Muscle of leg (tissue), 11 donors: ENCODE data around the gene HOXD11. TPM values are rescaled to one million over a fixed set of nuclear protein-coding genes. Genes with fewer than 3 reads are reported as not detected.

Source experiments
- DNase-seq: peaks from one replicate; pipeline ENCODE4 v3.0.0; 2013
- H3K27ac ChIP-seq: one replicate; pipeline ENCODE4 v1.5.1; 2013; ENCODE audit warnings: mild to moderate bottlenecking, low read length, control low read depth
- H3K27me3 ChIP-seq: one replicate; pipeline ENCODE4 v1.6.1; 2013; ENCODE audit warnings: low read length; ENCODE audit not compliant: control insufficient read depth, insufficient read depth
- H3K36me3 ChIP-seq: one replicate; pipeline ENCODE4 v1.6.1; 2013; ENCODE audit warnings: low read length; ENCODE audit not compliant: control insufficient read depth, insufficient read depth
- H3K4me1 ChIP-seq: one replicate; pipeline ENCODE4 v1.6.1; 2013; ENCODE audit warnings: low read length; ENCODE audit not compliant: control insufficient read depth, insufficient read depth
- H3K4me3 ChIP-seq: one replicate; pipeline ENCODE4 v1.5.1; 2013; ENCODE audit warnings: low read length, control low read depth
- H3K9me3 ChIP-seq: replicated peaks from 2 replicates; pipeline ENCODE4 v1.6.1; 2013; ENCODE audit warnings: low read depth, low read length; ENCODE audit not compliant: control insufficient read depth
- WGBS: methylation state at CpG from one replicate; pipeline ENCODE4 v1.1.5; 2013; ENCODE audit warnings: missing lambda C conversion rate; ENCODE audit not compliant: insufficient coverage; 5-methylcytosine and 5-hydroxymethylcytosine counted together
- polyA plus RNA-seq, 8 donors: library from polyadenylated mRNA; unstranded; fragments of 120-200 nt; gene quantifications; one replicate each; pipeline versions ENCODE4 v1.2.1 to v1.2.3, GENCODE V29; 2013; ENCODE audit warnings: inconsistent platforms in 1 of 8, low replicate concordance in 1 of 8; ENCODE audit not compliant: insufficient read length in 8 of 8, insufficient read depth in 1 of 8
- total RNA-seq: library from RNA; stranded (reverse); fragments of 120-200 nt; gene quantifications from one replicate; pipeline ENCODE4 v1.2.4, GENCODE V29; 2013

The HOXD11 gene
- total and polyA plus RNA-seq, 9 donors, result 0.04 to 2.2 (median 2.1) TPM; not detected in 6

DNA sequence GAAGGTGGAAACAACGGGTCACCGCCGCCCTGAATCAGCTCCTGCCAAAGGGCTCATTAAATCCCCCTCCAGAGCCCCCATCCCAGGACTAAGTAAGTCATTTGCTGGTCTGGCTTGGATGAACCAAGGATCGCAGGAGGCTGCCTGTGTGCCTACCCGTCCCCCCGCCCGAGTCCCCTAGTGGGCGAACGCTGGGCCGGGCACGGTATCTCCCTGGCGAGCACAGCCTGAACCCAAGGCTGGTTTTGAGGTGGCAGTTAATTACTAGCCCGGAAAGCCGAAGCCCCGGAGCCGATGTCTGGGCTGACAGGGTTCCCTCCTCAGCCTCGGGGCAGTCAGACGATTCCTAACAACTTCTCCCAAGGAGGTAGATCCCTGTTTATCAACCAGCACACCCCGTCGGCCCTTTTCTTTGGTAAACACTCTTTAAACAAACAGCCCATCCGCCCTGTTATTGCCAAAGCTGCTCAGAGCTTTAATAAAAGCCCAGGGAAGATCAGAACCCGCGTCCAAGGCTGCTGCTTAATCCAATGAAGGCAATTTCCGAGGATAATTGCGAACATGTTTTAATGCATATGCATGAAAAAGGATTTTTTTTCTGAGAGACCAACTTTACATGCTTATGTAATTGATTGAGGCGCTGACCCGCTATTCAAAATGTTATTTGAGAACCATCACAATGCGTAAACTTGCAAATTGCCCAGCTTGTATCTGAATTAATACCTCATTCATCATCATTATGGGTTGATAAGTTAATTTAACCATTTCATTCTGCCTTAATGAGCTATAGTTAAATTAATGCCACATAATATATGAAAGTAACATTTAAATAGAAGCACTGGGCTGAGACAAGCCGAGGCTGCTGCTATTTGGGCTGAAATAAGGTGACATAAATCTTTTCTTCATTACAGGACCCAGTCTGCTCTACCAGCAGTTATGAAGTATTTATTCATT, 33.9 kb upstream of the HOXD11 start:
- no peak for DNase-seq
- no peak overlapping the region for H3K27ac ChIP-seq
- H3K36me3 ChIP-seq, result no peaks in the 10 kb centered on the region
- 15% methylated on average over 20 of the region's 29 CpGs for WGBS
- H3K9me3 ChIP-seq, result no peaks in the 10 kb centered on the region
- H3K4me1 ChIP-seq, result peaks cover 14% of the 10 kb centered on the region
- H3K27me3 ChIP-seq, result peaks cover 85% of the 10 kb centered on the region
- H3K4me3 ChIP-seq, result no peak overlapping the region

DNA sequence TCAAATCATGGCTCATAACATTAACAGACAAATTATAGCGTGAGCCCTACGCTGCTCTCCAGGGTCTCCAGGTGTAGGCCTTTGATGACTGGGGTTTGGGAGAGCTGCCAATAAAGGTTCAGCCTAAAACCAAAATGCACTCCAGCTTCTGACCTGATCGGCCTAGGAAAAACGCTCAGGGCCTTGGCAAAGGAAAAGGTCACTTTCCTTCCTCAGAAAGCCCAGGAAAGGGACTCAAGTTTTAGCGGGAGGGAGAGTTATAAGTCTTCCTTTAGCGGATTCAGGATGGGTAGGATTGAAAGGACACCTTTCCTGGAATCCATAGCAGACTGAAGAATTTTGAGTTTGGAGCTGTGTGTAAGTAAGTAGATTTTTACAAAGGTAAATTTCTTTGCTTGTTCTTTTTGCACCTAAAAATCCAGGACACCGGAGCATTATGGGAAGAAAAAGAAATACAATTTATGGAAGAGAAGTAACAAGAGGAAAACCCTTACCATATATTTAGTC, 32.1 kb upstream of the HOXD11 start:
- no peak overlapping the region for H3K27ac ChIP-seq
- WGBS, result 30% methylated on average over 2 of the region's 7 CpGs
- H3K36me3 ChIP-seq, result no peaks in the 10 kb centered on the region
- no peak for DNase-seq
- H3K4me3 ChIP-seq, result no peak overlapping the region
- H3K4me1 ChIP-seq, result peaks cover 13% of the 10 kb centered on the region
- H3K9me3 ChIP-seq, result no peaks in the 10 kb centered on the region
- peaks cover 85% of the 10 kb centered on the region for H3K27me3 ChIP-seq

DNA sequence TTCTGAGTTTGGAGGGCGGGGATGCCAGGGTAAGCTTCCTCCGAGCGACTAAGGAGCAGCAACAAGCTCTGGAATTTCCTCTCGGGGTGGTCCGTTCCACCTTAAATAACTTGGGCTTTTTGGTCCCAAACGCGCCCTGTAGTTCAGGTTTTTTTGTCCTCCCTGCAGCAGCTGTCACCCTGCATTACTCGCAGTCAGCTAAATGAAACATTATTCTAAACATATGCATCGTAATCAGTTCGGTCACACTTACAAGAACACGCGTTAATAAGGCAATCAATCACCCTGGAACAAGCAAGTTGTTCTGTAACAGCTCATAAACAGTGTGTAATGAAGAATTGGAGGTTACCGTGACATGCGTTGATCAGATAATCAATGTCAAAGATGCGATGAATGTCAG, 31.6 kb upstream of the HOXD11 start:
- whole genome bisulfite sequencing, result 4% methylated on average over 7 of the region's 15 CpGs
- no peak for DNase-seq

DNA sequence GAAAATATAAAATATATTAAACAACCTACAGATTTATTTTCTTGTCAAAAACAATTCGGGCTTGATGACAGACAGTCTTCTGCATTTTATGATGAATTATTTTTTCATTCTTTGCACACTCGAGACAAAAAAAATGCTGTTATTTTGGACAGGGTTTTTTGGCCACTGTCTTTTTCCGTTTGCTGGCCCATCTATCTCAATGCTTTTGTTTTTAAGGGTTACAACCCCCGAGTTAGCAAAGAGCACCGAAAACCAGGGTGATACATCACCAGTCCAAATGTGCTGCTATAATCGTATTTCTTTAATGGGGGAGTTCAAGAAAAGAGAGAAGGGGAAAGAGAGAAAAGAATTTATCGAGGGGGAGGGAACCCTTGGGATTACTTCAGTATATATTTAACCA, 31.0 kb upstream of the HOXD11 start:
- H3K27me3 ChIP-seq, result peaks cover 83% of the 10 kb centered on the region
- no peaks in the 10 kb centered on the region for H3K9me3 ChIP-seq
- no peak overlapping the region for H3K27ac ChIP-seq
- no peak overlapping the region for H3K4me3 ChIP-seq
- WGBS, result no CpG with 5 or more reads among the region's 7 CpGs
- H3K4me1 ChIP-seq, result peaks cover 17% of the 10 kb centered on the region
- H3K36me3 ChIP-seq, result no peaks in the 10 kb centered on the region
- DNase-seq, result no peak

More for the DNA sequence above, 31.6 kb upstream of the HOXD11 start:
- Histone ChIP-seq H3K4me1 (peaks cover 13% of the 10 kb centered on the region), H3K4me3 (no peak overlapping the region), H3K9me3 (no peaks in the 10 kb centered on the region), H3K27ac (no peak overlapping the region), H3K27me3 (peaks cover 83% of the 10 kb centered on the region), H3K36me3 (no peaks in the 10 kb centered on the region)

DNA sequence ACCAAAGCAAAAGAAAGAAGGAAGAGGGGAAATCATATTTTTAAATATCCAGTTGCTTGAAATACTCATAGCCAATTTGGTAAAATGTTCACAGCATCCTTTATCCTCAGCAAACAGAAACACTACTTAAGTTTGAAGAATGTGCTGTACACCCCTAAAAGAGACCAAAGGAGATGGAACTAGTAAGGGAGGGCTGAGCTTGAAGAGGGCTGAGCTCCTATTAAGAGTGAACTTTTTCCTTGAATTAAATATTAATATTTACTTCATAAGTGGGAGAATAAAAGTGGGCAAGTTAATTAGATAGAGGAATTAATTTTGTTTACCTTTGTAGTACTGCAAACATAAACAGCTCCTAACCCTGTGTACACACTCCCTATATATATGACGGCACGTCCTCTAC, 30.3 kb upstream of the HOXD11 start:
- H3K27me3 ChIP-seq, result peaks cover 83% of the 10 kb centered on the region
- no peak overlapping the region for H3K4me3 ChIP-seq
- H3K9me3 ChIP-seq, result no peaks in the 10 kb centered on the region
- no CpG with 5 or more reads among the region's 2 CpGs for WGBS
- no peak overlapping the region for H3K27ac ChIP-seq
- DNase-seq, result no peak
- H3K36me3 ChIP-seq, result no peaks in the 10 kb centered on the region
- peaks cover 14% of the 10 kb centered on the region for H3K4me1 ChIP-seq

DNA sequence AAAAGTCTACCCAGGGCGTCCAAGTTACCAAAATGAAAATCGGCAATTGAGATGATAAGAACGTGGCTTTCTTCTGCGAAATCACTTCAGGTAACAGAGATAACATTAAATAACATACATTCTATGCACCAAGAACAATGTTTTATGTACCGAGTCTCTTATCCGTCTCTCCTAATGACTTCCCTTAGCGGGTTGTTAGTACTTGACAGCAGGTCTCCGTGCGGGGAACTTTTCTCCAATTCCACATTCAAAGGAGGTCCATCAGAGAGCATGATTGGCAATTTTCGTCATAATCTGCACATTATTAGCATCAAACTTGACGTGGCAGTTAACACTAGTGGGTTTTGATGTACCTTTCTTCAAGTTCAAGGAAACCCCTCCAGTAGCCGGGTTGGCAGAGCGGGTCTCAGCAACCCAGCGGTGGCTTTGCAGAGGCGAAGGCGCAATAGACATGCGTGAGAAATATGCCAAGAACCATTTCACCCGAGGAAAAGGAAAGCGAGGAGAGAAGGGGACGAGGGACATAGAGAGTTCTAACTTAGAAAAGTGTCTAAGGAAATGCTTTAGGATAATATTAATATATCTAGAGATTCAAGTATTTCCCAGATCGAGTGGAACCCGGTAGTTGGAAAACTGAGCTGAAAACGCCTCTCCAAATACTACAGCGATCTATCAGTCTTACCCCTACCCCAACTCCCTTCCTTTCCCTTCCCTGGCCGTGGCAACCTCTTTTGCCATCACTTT, 28.4 kb upstream of the HOXD11 start:
- Histone ChIP-seq H3K9me3 (no peaks in the 10 kb centered on the region), H3K36me3 (no peaks in the 10 kb centered on the region), H3K4me1 (peaks cover 24% of the 10 kb centered on the region), H3K27me3 (peaks cover 84% of the 10 kb centered on the region), H3K4me3 (no peak overlapping the region), H3K27ac (no peak overlapping the region)
- DNase-seq, result no peak
- 17% methylated on average over 9 of the region's 25 CpGs for WGBS

DNA sequence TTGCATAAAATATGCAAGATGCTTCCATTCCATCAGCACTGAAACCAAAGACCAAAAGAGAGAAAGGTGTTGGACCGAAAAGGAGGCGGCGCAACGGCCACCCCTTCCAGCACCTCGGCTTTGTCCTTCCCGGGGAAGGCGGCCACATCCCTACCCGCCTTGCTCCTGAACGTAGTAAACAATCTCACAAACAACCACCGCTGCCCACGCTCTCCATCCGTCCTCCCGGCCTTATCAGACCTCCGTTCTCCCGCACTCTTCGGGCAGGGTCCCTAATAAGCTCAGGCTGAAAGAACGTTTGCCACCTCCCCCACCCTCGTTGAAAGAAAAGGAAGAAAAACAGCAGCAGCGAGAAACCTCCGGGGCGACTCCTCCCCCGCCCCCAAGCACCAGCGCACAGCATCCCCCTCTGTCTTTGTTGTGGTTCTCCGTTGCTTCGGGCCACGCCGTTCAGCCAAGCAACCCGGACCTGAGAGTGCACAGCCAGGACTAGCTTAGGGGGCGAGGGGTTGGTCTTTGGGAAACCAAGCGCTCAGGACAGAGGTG, 27.7 kb upstream of the HOXD11 start:
- H3K4me3 ChIP-seq, result peak overlapping the region; percentile 6

DNA sequence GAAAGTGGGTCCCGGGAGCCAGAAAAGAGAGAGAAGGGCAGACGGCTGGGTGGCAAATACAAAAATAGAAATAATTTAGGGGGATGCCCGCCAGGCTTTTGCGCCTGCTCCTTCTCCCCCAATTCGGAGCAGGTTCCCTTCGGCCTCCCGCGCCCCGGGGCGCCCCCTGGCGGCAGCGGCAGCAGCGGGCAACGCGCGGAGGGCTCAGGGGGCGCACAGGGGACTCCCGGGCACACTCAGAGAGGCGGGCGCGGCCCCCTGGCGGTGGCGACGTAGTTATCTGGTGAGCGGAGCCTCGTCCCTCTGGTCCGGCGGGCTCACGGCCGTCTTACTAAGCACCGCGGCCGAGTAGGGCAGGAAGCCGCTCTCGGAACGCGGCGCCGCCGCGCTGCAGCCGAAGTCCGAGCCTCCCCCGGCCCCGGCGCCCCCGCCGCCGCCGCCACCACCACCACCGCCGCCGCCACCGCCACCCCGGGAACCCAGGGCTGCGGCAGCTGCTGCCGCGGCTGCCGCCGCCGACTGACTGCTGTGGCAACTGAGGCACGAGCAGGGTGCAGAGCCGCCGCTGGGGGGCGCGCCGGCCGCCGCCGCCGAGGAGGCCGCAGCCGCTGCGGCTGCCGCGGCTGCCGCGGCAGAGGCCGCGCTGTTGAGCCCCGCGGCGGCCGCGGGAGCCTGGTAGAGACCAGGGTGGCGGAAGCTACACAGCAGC, 27.1 kb upstream of the HOXD11 start:
- H3K4me1 ChIP-seq, result peaks cover 31% of the 10 kb centered on the region
- peak overlapping the region; percentile 6 for H3K4me3 ChIP-seq
- H3K9me3 ChIP-seq, result no peaks in the 10 kb centered on the region
- 2% methylated on average over 81 of the region's 86 CpGs for WGBS
- DNase-seq, result peak; percentile 62
- H3K27me3 ChIP-seq, result peaks cover 84% of the 10 kb centered on the region
- H3K36me3 ChIP-seq, result no peaks in the 10 kb centered on the region
- no peak overlapping the region for H3K27ac ChIP-seq

More for the DNA sequence above, 27.7 kb upstream of the HOXD11 start:
- Histone ChIP-seq H3K9me3 (no peaks in the 10 kb centered on the region), H3K36me3 (no peaks in the 10 kb centered on the region), H3K4me1 (peaks cover 25% of the 10 kb centered on the region), H3K27me3 (peaks cover 84% of the 10 kb centered on the region), H3K27ac (no peak overlapping the region)
- no peak for DNase-seq
- 2% methylated on average over 21 of the region's 30 CpGs for WGBS

DNA sequence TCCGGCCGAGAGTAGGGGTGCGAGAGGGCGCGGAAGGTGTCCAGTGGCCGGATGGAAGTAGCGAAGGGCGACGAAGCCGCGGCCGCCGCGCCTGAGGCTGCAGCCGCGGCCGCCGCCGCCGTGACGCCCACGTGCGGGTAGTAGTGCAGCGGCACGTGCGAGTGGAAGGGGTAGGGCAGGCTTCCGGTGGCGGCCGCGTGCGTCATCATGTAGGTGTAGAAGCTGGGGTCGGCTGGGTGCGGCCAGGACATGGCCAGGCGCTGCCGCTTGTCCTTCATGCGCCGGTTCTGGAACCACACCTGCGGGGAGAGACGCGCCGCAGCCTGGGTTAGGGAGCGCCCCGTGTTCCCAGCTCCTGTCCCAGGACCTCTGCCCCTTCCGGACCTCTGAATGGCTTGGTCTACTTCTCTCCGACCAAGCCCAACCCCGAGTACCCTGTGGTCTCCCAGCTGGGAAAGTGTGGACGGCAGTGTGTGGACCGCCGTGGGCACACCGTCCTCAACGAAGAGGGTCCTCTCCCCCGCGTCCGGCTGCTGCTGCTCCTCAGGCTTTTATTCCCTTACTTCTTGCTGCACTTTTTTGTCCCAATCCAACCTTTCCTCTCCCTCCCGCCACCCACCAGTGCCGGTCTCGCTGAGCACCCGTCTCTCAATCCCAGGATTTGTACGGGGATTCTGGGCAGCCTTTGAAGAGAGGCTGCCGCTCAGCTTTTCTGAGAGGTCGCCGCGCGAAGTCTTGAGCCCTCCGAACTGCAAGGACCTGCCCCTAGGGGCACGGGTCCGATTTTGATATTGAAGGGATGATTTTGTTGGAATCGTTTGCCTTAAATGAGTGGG, 26.3 kb upstream of the HOXD11 start:
- no peak for DNase-seq
- H3K4me1 ChIP-seq, result peaks cover 38% of the 10 kb centered on the region
- peak overlapping the region; percentile 9 for H3K4me3 ChIP-seq
- WGBS, result 2% methylated on average over 59 of the region's 68 CpGs
- peaks cover 85% of the 10 kb centered on the region for H3K27me3 ChIP-seq
- no peaks in the 10 kb centered on the region for H3K36me3 ChIP-seq
- H3K9me3 ChIP-seq, result no peaks in the 10 kb centered on the region
- H3K27ac ChIP-seq, result no peak overlapping the region
